ENCODE data around the gene HEATR5A.
"Not testable (repeated sequence)": the region's sequence is repeated elsewhere in the genome, so short reads cannot be mapped to it uniquely, and the experiment has no call there.

HEATR5A gene

DNA sequence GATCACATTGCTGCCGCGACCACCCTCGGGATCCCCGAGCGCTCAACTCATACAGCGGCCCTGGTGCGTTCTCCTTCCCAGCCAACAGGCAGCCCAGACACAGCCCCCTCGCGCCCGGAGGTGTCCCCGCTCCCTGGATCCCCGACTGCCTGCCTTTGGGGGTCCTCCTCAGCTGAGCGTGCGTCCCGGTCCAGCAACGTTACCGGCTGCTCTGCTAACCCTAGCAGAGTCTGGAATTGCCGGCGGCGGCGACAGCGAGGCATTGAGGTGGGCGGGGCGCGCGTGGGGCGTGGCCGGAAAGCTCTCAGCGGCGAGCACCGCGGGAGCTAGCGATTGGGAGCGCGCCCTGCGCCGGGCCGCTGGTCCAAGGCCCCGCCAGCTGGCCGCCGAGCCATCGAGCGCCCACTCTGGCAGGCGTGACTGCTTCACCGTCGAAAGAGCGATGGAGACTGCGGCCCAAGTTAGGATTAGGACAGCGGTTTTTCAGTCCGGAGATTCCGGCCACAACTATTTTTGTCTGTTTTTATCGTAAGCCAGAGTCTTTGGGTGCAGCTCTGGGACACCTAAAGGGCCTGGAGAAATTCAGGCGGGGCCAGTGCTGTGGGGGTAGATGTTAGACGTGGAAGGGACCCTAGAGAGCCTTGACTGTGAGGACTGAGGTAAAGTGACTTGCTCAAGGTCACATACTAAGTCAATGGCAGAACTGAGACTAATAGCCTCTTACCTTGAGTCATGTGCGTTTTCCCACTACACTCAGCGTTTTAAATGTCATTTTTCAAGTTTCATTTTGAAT, at the start of gene HEATR5A:
TSS of gene HEATR5A (minus strand) at position 232 of the 793 bp plus-strand sequence. CDS start 17,575 bp downstream, outside the sequence.
- peak; percentile 72 to 83 (median 82) for DNase-seq (ENCODE audit: low read depth in 2 of 3, low spot score in 2 of 3)

DNA sequence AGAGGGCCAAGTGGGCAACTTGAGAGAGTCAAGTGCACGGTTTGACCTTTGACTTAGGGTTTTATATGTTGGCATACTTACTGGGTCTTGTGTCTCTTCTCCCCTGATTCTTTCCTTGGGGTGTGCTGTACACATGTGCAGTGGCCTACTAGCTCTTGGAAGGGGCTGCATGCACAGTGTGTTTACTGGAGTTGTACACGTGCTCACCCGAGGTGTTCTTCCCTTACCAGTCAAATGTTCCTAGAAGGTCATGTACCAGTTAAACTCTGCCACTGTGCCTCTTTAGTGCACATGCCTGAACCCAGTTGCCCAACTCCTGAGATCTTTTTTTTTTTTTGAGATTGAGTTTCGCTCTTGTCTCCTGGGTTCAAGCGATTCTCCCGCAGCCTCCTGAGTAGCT, 46.2 kb upstream of the HEATR5A start:
- no peak for DNase-seq (ENCODE audit: low read depth in 2 of 3, low spot score in 2 of 3)

DNA sequence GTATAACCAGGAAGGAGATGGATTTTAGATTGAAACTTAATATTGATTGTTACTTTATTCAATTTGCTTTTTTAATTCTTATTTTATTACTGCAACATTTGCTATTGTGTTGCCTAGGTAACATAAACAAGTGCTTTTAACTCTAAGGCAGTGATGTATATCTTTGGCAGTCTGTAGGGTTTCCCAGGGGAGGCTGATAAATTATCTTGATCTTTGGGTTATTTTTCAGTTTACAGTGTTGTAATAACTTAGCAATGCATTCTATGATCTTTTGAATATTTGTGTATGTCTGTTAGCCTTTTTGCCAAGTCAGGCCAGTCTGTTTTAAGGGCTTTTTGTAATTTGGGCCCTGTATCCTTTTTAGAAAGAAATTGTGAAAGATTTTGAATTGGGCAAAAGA, 44.8 kb upstream of the HEATR5A start:
- DNase-seq (ENCODE audit: low read depth in 2 of 3, low spot score in 2 of 3) = no peak

DNA sequence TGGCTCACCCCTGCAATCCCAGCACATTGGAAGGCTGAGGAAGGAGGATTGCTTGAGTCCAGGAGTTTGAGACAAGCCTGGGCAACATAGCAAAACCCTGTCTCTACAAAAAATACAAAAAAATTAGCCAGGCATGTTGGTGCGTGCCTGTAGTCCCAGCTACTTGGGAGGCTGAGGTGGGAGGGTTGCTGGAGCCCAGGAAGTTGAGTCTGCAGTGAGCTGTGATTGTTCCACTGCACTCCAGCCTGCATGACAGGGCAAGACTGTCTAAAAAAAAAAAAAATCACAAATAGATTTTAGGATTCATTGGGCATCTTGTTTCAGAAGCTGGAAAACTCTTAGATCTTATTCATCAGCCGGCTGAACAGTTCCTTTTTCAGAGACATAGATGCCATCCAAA, 42.1 kb upstream of the HEATR5A start:
- DNase-seq (ENCODE audit: low read depth in 2 of 3, low spot score in 2 of 3) = not testable (repeated sequence)

DNA sequence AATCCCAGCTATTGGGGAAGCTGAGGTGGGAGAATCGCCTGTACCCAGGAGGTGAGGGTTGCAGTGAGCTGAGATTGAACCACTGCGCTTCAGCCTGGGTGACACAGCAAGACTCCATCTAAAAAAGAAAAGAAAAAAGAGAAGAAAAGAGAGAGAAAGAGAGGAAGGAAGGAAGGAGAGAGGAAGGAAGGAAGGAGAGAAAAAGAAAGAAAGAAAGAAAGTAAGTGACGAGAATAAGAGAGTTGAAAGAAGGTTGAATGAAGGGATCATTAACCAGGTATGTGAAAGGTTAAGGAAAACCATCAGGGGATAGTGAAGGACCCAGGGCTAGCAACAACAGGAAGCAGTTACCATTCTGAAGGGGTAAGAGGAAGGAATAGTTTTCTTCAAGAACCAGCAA, 41.2 kb upstream of the HEATR5A start:
- DNase-seq (ENCODE audit: low read depth in 2 of 3, low spot score in 2 of 3) = no peak

DNA sequence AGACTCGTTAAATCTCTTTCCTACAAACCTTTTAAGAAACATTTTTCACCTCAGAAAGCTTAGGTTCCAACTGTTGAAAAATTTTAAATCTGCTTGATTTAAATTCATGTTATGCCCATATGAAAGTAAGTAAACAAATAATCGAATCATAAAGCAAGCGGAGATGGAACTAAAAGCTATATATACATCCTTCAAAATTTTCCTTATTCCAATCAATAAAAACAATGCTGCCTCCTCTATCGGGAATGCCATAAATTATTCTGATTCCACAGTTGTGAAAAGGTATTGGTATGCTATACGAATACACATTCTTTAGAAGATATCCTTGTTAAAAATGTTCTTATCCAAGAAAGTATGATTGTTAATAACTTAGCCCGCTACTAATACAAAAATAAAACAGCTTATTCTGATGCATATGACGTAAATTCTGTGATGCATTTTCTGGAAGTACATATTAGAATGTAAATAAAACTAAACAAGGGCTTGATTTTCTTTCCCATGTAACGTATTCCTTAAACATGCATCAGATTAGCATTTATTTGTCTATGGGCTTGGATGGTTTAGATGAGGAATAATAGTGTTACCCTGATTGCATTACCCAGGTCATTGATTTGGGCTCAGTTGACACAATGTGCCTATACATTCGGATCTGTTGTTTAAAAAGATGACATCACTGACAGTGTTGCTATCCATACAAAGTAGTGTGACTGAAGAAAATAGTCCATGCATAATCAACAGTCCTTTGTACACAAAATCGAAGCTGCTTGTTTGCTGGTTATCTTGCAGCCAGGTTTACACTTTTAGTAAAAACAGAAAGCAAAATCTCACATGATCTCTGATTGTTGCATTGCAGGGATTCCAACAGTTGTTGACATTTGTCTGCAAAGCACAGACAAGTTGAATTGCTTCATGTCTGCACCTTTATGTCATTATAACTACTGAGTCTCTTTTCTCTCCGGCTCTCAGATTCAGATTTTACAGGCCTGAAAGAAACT, 37.6 kb upstream of the HEATR5A start:
- DNase-seq (ENCODE audit: low read depth in 2 of 3, low spot score in 2 of 3) = no peak

DNA sequence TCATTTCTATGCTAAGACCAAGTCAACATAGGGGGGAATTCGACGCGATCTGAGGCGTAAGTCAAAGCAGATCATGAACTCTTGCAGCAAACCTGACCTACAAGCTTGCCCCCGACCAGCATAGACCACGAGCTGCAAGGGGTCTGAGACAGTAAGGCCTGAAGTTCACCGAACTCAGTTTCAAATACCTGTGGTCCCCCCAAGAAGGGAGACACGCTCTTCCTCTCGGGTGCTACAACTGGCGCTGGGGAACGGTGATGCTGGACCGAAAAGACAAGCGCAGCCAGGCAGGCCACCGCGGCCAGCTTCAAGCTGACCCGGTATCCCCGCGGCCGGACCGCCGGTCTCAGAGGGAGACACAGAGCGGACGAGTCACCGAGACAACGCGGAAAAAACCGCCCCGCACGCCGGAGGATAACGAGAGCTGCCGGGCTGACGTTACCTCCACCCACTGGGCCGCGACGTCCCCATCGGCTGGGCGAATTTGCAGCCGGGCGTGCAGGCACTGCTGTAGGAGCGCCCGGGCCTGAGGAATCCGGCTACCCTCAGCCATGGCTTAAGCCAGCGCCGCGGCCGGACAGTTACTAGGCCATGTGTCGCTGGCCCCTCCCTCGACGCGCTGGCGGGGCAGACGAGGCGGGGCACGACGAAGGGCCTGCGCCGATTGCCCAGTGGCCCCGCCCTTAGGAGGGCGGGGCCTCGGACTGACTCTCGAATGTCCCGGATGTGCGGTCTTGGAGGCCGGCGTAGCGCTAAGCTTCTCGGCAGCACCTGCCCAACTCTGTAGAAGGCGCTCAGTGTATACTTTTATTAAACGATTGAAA, 36.7 kb upstream of the HEATR5A start, which contains the start of gene DTD2:
TSS of gene DTD2 (minus strand) at position 666 of the 824 bp plus-strand sequence. CDS start at position 553, 113 bp downstream.
- DNase-seq (ENCODE audit: low read depth in 2 of 3, low spot score in 2 of 3) = peak; percentile 74 to 79 (median 75)

DNA sequence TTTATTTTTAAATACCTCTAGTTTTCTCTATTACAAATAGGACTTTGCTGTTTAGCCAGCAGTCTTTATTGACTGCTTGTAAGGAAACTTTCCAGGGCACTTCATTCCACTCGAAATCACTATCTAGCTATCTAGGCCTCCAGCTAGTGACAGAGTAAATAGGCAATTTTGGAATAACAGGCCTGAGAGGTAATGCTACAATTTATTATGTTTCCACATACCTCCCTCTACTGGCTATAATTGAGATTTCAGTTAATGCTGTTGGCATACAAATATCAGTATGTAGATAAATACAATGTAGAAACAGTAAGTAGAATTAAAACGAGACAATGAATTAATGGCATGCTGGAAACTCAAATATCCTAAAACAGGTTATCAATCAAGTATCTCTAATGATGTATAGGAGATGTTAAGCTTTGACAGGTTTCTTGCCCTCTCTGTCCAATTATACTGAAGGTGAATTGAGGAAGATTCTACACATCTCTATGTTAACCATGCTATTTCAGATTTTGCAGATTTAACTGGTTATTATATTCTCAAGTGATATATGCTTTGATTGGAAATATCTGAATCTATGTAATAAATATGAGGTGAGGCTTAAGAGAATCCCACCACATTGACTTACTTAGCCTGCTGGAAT, 29.7 kb upstream of the HEATR5A start:
- no peak for DNase-seq (ENCODE audit: low read depth in 2 of 3, low spot score in 2 of 3)

DNA sequence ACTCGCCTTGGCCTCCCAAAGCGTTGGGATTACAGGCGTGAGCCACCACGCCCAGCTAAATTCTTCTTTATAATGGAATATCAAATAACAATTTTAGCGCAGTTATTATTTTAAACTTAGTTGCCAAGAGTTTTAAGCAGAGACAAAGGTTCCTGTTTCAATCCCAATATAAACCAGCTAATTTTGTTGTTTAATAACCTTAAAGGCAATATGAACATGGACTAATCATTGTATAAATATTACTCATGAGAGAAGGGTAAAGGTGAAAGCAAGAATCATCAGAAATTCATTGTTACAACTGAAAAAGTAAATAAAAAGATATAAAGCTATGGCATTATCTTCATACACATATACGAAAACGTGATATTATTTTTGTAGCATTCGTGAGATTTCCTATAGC, 28.8 kb upstream of the HEATR5A start:
- no peak for DNase-seq (ENCODE audit: low read depth in 2 of 3, low spot score in 2 of 3)

DNA sequence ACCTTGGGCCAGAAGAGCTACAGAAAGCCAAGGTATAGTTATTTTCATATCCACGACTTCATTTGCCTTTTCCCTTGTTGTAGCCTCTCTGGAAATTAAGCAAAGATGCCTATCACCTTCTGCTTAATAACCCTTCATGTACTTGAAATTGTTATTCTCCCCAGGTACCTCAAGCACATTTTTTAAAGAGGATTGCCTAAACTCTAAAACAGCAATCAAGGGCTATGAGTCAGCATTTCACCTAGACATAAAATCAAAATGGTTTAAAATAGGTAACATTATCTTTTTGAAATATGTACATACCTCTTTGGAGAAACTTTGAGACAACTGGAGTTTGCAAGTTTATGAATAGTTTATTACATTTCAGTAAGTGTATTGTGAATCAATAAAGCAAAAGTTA, 25.4 kb upstream of the HEATR5A start:
- no peak for DNase-seq (ENCODE audit: low read depth in 2 of 3, low spot score in 2 of 3)

DNA sequence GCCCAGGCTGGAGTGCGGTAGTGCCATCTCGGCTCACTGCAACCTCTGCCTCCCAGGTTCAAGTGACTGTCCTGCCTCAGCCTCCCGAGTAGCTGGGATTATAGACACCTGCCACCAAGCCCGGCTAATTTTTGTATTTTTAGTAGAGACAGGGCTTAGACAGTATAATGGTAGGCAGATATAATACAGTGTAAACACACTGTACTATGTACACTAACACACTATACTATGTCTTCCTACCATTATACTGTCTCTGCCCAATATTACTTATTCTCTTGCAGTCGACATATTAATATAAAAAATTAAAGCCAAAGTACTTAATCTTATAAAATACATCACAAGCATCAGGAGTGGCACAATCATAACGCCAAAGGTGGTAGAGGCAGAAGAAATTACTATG, 21.9 kb upstream of the HEATR5A start:
- DNase-seq (ENCODE audit: low read depth in 2 of 3, low spot score in 2 of 3) = no peak

DNA sequence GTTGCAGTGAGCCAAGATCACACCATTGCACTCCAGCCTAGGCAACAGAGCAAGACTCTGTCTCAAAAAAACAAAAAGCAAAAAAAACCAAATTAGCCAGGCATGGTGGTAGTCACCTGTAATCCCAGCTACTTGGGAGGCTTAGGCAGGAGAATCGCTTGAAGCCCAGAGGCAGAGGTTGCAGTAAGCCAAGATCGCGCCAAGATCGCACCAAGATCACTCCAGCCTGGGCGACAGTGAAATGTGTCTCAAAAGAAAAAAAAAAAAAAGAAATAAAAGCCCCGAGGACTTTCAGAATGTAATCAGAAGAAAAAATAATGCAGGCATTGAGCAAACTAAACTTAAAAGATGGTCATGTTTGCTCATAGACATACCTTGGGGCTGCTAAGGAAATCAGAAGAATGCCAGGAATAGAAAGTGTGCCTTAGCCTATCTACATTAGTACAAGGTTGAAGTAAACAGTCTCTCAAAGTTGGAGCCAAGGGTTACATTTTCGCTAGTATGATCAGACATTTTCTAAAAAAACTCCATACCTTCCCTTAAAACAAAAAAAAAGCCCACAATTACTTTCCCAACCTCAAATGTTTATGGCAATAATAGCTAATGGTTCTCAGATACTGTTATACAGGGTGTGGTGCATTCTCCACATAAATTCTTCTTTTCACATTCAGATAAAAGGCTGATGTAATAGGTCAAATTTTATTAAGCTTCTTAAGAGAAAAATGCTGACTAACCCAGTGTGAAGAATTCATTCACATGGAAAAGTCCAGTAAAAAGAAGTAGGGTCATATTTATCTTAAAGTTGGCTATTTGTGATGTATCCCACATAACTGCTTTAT, 21.1 kb upstream of the HEATR5A start:
- no peak for DNase-seq (ENCODE audit: low read depth in 2 of 3, low spot score in 2 of 3)

DNA sequence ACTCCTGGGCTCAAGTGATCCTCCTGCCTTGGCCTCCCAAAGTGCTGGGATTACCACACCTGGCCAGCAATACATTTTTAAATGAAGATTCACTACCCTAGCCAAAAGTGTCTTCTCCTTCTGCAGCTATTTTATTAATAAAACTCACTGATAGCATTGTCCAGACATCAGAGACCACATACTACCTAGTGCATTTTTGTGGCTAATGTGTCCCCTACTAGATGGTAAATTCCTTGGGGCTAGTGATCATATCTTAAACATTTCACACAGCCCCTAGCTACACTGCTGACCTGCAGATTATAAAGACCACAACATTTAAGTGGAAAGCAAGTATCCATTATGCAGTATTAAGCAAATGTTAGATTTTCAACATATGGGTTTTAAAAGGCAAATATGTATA, 19.9 kb upstream of the HEATR5A start:
- DNase-seq (ENCODE audit: low read depth in 2 of 3, low spot score in 2 of 3) = no peak

DNA sequence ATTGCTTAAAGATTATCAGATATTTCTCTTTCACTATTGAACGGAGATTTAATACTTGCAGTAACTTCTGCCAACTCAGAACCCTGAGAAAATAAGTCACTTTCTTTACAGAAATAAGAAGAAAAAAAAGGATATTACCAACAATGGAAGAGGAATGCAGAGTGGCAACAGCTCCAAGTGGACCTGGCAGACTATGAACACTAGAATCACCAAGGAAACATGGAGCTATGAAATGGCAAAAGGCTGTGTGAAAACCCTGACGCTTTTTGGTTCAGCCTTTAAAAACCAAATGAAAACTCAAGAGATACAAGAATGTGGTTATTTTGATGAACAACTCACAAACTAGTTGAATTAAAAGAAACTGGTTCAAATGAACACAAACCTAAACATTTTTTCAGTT, 19.2 kb upstream of the HEATR5A start:
- no peak for DNase-seq (ENCODE audit: low read depth in 2 of 3, low spot score in 2 of 3)

DNA sequence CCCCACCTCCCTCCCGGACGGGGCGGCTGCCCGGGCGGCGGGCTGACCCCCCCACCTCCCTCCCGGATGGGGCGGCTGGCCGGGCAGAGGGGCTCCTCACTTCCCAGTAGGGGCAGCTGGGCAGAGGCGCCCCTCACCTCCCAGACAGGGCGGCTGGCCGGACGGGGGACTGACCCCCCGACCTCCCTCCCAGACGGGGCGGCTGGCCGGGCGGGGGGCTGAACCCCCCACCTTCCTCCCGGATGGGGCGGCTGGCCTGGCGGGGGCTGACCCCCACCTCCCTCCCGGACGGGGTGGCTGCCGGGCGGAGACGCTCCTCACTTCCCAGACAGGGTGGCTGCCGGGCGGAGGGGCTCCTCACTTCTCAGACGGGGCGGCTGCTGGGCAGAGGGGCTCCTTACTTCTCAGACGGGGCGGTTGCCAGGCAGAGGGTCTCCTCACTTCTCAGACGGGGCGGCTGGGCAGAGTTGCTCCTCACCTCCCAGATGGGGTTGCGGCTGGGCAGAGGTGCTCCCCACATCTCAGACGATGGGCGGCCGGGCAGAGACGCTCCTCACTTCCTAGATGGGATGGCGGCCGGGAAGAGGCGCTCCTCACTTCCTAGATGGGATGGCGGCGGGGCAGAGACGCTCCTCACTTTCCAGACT, 16.8 kb upstream of the HEATR5A start:
- DNase-seq (ENCODE audit: low read depth in 2 of 3, low spot score in 2 of 3) = not testable (repeated sequence)

DNA sequence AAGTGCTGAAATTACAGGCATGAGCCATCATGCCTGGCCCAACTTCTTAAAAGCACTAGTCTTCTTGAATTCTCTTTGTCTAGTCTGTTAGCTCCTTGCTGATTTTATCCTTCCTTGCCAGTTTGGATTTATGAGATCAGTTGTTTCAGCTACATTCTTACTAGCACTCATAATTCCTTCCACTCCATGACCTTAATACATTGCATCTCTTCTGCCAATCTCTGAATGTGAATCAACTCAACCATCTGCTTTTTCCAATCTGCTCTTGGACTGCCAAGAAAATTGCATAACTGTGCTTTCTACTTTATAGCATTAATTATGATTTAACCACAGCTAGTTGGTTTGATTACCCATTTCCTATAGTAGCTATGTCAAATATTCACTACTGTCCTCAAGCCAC, 14.9 kb upstream of the HEATR5A start:
- no peak for DNase-seq (ENCODE audit: low read depth in 2 of 3, low spot score in 2 of 3)

DNA sequence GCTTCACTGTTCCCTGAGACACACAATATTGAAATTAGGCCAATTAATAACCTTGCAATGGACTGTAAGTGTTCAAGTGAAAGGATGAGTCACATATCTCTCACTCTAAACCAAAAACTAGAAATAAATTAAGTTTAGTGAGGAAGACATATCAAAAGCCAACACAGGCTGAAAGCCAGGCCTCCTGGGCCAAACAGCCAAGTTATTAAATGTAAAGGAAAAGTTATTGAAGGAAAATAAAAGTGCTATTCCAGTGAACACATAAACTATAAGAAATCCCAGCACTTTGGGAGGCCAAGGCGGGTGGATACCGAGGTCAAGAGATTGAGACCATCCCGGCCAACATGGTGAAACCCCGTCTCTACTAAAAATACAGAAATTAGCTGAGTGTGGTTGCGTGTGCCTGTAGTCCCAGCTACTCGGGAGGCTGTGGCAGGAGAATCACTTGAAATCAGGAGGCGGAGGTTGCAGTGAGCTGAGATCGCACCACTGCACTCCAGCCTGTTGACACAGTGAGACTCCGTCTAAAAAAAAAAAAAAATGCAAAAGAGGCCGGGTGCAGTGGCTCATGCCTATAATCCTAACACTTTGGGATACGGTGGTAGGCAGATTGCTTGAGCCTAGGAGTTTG, 10.4 kb upstream of the HEATR5A start:
- DNase-seq (ENCODE audit: low read depth in 2 of 3, low spot score in 2 of 3) = no peak

DNA sequence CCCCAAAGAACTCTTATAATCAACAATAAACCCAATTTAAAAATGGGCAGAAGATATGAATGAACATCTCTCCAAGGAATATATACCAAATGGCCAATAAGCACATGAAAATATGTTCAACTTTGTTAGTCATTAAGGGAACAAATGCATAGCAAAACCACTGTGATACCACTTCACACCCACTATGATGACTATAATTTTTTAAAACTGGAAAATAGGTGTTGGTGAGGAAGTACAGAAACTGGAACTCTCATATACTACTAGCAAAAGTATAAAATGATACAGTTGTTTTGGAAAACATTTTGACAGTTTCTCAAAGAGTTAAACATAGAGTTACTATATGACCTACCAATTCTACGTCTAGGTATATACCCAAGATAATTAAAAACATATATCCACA, 9.4 kb upstream of the HEATR5A start:
- no peak for DNase-seq (ENCODE audit: low read depth in 2 of 3, low spot score in 2 of 3)

DNA sequence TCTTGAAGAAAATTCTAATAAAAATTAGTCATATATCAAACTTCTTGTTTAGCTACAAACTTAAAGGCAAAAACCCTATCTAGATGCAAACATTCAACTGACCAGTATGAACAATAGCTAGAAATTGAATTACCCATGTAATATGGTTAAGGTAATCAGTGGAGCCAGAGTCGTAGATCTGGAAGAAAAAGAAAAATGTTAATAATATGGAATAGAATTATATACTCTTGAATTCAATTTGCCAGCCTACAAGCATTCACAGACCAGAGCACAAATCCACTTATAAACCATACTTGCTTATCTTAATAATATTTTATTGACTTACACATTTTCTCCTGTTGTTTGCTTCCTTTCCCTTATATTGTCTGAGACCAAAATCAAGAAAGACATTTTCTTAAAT, 7.7 kb upstream of the HEATR5A start:
- DNase-seq (ENCODE audit: low read depth in 2 of 3, low spot score in 2 of 3) = no peak

Data from activated CD8-positive, alpha-beta memory T cell treated with anti-CD3 and anti-CD28 coated beads for 48 hours (primary cell).